Colonic mucosa (tissue), 4 donors: Measurements from ENCODE around the gene RYR2. TPM values are rescaled to one million over a fixed set of nuclear protein-coding genes. Genes with fewer than 3 reads are reported as not detected.

Experiments used
- DNase-seq: peaks from one replicate; pipeline ENCODE4 v3.0.0-alpha.2; 2020
- H3K27ac ChIP-seq: fragments of 200-600 bp; one replicate; pipeline ENCODE4 v1.8.0; 2021
- H3K27me3 ChIP-seq: fragments of 200-600 bp; one replicate; pipeline ENCODE4 v1.8.0; 2021
- H3K36me3 ChIP-seq: fragments of 200-600 bp; one replicate; pipeline ENCODE4 v1.8.0; 2021
- H3K4me1 ChIP-seq: fragments of 200-600 bp; one replicate; pipeline ENCODE4 v1.8.0; 2021; ENCODE audit warnings: mild to moderate bottlenecking
- H3K4me3 ChIP-seq: fragments of 200-600 bp; one replicate; pipeline ENCODE4 v1.8.0; 2021
- H3K9ac ChIP-seq, 2 donors: one replicate each; pipeline ENCODE4 v1.7.0; 2013; ENCODE audit warnings: control low read depth in 2 of 2, low read depth in 2 of 2, low read length in 2 of 2
- H3K9me3 ChIP-seq: fragments of 200-600 bp; one replicate; pipeline ENCODE4 v1.8.0; 2021
- CTCF ChIP-seq: fragments of 200-600 bp; IDR thresholded peaks from one replicate; pipeline ENCODE4 v1.8.0; 2022; ENCODE audit warnings: antibody characterized with exemption, mild to moderate bottlenecking
- intact Hi-C: fragments of 100-400 bp; cut with DNase I; formaldehyde crosslinking; loops from one replicate; pipeline ENCODE4 v1.14.1; 2022
- total RNA-seq, 2 donors: library from RNA; stranded (reverse); fragmentation: NEBNext Ultra II Directional in 1 of 2; extraction: Animal tissue kit (Norgen Biotek cat#: 25700) in 1 of 2; gene quantifications; one replicate each; pipeline ENCODE4 v1.2.1, GENCODE V29; 2021
- donor health status: healthy.
- donor health status: DM: no; HTN: no; CAD: no.
- donor health status: DM: no; HTN: no; CAD: no.

Gene RYR2
- total RNA-seq: under 1 TPM; 0.15 to 0.56 TPM

- peak within 1 kb of the TSS; percentile 13 for H3K4me3 ChIP-seq
- H3K36me3 ChIP-seq: no peaks in the 10 kb centered on the region
- no peak within 1 kb of the TSS for H3K9ac ChIP-seq
- H3K4me1 ChIP-seq: no peaks in the 10 kb centered on the region
- H3K9me3 ChIP-seq: no peaks in the 10 kb centered on the region
- peak; percentile 14 for TF ChIP-seq CTCF
- intact Hi-C loops: loop anchor here (10.0 kb wide), 1 partner anchor 343 kb away; no protein-coding TSS in a partner anchor
- no peak for DNase-seq
- no peak within 1 kb of the TSS for H3K27ac ChIP-seq
- peaks cover 24% of the 10 kb centered on the region for H3K27me3 ChIP-seq
Observed at GRCh38 chr1:237041795-237042525, at the start of gene RYR2. RYR2 (plus strand) TSS chr1:237042184; CDS start chr1:237042522, 338 bp downstream.

GRCh38 chr1:236992449-236992848 lies 49.5 kb upstream of the RYR2 start:
- no peaks in the 10 kb centered on the region for H3K27me3 ChIP-seq
- TF ChIP-seq CTCF: no peak
- H3K9me3 ChIP-seq: no peaks in the 10 kb centered on the region
- no peaks in the 10 kb centered on the region for H3K4me1 ChIP-seq
- no peak overlapping the region for H3K9ac ChIP-seq
- H3K4me3 ChIP-seq: no peak overlapping the region
- intact Hi-C loops: no loop called here
- DNase-seq: no peak
- no peaks in the 10 kb centered on the region for H3K36me3 ChIP-seq
- no peak overlapping the region for H3K27ac ChIP-seq

GRCh38 chr1:236994450-236994849 lies 47.5 kb upstream of the RYR2 start:
- Histone ChIP-seq H3K27me3 (no peaks in the 10 kb centered on the region), H3K4me1 (no peaks in the 10 kb centered on the region), H3K9me3 (no peaks in the 10 kb centered on the region), H3K9ac (no peak overlapping the region), H3K36me3 (no peaks in the 10 kb centered on the region), H3K27ac (no peak overlapping the region), H3K4me3 (no peak overlapping the region)
- no peak for DNase-seq
- intact Hi-C loops: no loop called here
- TF ChIP-seq CTCF: no peak

GRCh38 chr1:236997361-236997760 lies 44.6 kb upstream of the RYR2 start:
- Histone ChIP-seq H3K4me1 (no peaks in the 10 kb centered on the region), H3K27me3 (no peaks in the 10 kb centered on the region), H3K9ac (no peak overlapping the region), H3K9me3 (no peaks in the 10 kb centered on the region), H3K4me3 (no peak overlapping the region), H3K36me3 (no peaks in the 10 kb centered on the region), H3K27ac (no peak overlapping the region)
- DNase-seq: no peak
- TF ChIP-seq CTCF: no peak
- intact Hi-C loops: no loop called here

- intact Hi-C loops: no loop called here
- no peak for DNase-seq
- TF ChIP-seq CTCF: no peak
- Histone ChIP-seq H3K36me3 (no peaks in the 10 kb centered on the region), H3K27ac (no peak overlapping the region), H3K9ac (no peak overlapping the region), H3K4me1 (no peaks in the 10 kb centered on the region), H3K4me3 (no peak overlapping the region), H3K27me3 (no peaks in the 10 kb centered on the region), H3K9me3 (no peaks in the 10 kb centered on the region)
Observed at GRCh38 chr1:236997882-236998281, 44.1 kb upstream of the RYR2 start.
